ENCODE results near the gene GALNT18. TPM values are rescaled to one million over a fixed set of nuclear protein-coding genes. Genes with fewer than 3 reads are reported as not detected.

GALNT18 gene
- total and polyA plus RNA-seq, 8 donors, result 2.0 to 8.9 (median 4.7) TPM

DNA sequence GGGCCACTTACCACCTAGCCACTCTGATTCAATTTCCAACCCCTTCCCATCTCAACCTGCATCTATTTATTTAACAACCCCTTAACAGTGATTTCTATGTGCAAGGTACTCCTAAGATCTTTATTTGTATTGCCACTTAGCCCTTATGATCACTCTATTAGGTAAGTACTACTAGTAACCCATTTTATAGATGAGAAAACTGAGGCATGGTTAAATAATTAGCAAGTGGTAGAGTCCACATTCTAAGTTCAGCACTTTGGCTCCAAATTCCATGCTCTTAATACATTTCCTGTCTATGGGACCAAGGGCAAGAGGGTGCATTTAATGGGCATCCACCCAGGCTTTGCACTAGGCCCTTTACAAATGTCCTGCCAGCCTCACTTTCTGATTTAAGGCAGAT, 230.6 kb downstream of the GALNT18 start:
- no peak for FAIRE-seq
- Histone ChIP-seq H3K4me1 (no peaks in the 10 kb centered on the region), H3K27me3 (no peaks in the 10 kb centered on the region), H3K36me3 (no peaks in the 10 kb centered on the region), H3K4me3 (no peak overlapping the region), H3K27ac (no peak overlapping the region), H3K9me3 (no peaks in the 10 kb centered on the region)
- TF ChIP-seq CTCF (IDR thresholded peaks at IDR 0.05), result no peak
- intact Hi-C loops (cut with DNase I), result no loop called here
- no peak for ATAC-seq
- no peak for DNase-seq

DNA sequence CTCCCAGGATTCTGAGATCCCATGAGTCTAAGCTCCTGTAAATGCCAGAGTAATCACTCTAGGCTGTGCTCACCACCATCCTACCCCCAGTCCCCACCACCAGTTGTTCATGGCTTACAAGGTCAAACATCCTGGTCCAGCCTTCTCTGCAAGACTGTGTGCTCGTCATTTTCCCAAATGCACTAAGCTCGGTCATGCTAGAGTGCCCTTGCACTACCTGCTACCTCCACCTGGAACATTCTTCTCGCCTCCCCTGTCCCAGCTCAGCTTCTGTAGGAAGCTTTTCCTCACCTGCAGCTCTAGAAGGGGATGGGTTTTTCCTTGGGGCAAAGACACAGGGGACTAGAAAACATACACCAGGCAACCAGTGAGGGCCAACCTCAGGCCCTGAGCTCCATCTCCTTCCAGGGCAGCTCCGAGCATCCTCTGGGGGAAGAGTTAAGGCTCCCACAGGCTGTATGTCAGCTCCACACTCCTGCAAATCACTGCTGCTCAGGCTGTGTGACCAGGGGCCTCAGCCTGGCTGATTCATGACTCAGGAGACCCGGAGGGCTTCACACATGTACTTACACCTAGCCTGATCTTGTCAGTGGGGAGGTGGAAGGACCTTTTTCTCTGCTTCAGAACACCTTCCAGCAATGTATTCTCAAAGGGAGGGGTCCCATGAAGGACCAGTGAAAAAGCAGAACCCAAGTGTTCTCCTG, 231.6 kb downstream of the GALNT18 start:
- no peaks in the 10 kb centered on the region for H3K9me3 ChIP-seq
- DNase-seq (no peak), ATAC-seq (no peak), FAIRE-seq (no peak)
- H3K4me1 ChIP-seq, result no peaks in the 10 kb centered on the region
- no peaks in the 10 kb centered on the region for H3K27me3 ChIP-seq
- 86 to 88% methylated on average over 5 of the region's 5 CpGs for WGBS, 2 donors
- intact Hi-C loops (cut with DNase I), result no loop called here
- H3K4me3 ChIP-seq, result no peak overlapping the region
- H3K27ac ChIP-seq, result no peak overlapping the region
- TF ChIP-seq CTCF (IDR thresholded peaks at IDR 0.05), result no peak
- H3K36me3 ChIP-seq, result no peaks in the 10 kb centered on the region

DNA sequence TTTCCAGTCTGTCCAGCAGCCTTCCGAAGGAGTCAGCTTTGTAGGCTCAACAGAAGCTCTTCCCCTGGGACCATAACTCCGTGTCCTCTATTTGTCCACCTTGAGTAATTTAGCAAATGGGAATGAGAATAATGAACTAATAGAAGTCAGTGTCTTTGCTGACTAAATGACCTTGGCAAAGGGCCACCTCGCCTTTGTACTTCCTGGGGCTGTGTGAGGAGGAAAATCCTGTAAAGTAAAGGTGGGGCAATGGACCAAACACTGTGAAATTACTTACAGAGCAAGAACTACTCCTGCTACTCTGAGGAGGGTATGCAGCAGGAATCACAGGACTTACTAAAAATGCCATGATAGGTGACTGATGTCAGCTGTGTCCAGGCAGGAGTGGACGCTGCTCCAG, 232.6 kb downstream of the GALNT18 start:
- TF ChIP-seq CTCF (IDR thresholded peaks at IDR 0.05), result no peak
- no peak for FAIRE-seq
- intact Hi-C loops (cut with DNase I), result no loop called here
- H3K9me3 ChIP-seq, result no peaks in the 10 kb centered on the region
- no peaks in the 10 kb centered on the region for H3K27me3 ChIP-seq
- WGBS, 2 donors, result 51 to 55% methylated on average over 4 of the region's 4 CpGs
- H3K4me3 ChIP-seq, result no peak overlapping the region
- no peaks in the 10 kb centered on the region for H3K36me3 ChIP-seq
- no peak overlapping the region for H3K27ac ChIP-seq
- H3K4me1 ChIP-seq, result no peaks in the 10 kb centered on the region
- DNase-seq, result peak in 1 of 6 donors; percentile 22
- ATAC-seq, result peak in 3 of 4 donors; percentile 26 to 52 (median 46)

- H3K4me3 ChIP-seq, result no peak overlapping the region
- DNase-seq, result no peak
- FAIRE-seq, result no peak
- H3K36me3 ChIP-seq, result no peaks in the 10 kb centered on the region
- ATAC-seq, result no peak
- no peak overlapping the region for H3K27ac ChIP-seq
- 76 to 81% methylated on average over 10 of the region's 10 CpGs for WGBS, 2 donors
- intact Hi-C loops (cut with DNase I), result no loop called here
- H3K27me3 ChIP-seq, result no peaks in the 10 kb centered on the region
- no peaks in the 10 kb centered on the region for H3K4me1 ChIP-seq
- no peak for TF ChIP-seq CTCF (IDR thresholded peaks at IDR 0.05)
- H3K9me3 ChIP-seq, result no peaks in the 10 kb centered on the region
Measured at GRCh38 chr11:11387622-11388305, 234.0 kb downstream of the GALNT18 start.

DNA sequence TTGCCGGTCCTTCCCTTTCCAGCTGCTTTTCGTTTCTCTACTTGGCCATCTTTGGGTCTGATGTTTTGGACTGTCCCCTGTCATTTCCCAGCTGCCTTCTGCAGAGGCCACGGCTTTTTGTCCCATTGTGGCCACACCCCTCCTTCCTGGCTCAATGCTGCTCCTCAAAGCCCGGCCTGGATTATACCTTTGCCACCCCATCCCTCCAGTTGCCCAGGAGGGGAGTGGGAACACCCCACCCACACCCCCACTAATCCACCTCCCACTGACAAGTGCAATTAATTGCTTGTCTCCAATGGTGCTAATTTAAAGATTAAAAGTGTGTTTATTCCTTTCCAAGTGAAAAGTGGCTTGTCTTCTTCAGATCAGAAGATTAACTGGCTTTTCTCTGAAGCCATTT, 234.6 kb downstream of the GALNT18 start:
- ATAC-seq, result no peak
- intact Hi-C loops (cut with DNase I), result no loop called here
- 63 to 72% methylated on average over 4 of the region's 4 CpGs for WGBS, 2 donors

More for the DNA sequence above, 234.6 kb downstream of the GALNT18 start:
- H3K4me3 ChIP-seq, result no peak overlapping the region
- H3K27ac ChIP-seq, result no peak overlapping the region
- no peaks in the 10 kb centered on the region for H3K4me1 ChIP-seq
- H3K9me3 ChIP-seq, result no peaks in the 10 kb centered on the region
- no peaks in the 10 kb centered on the region for H3K36me3 ChIP-seq
- DNase-seq (no peak), FAIRE-seq (no peak)
- no peaks in the 10 kb centered on the region for H3K27me3 ChIP-seq
- TF ChIP-seq CTCF (IDR thresholded peaks at IDR 0.05), result no peak

Data from pancreas (tissue), 10 donors.